GM23338 (cell line): ENCODE measurements around the gene ZNF385B.

ENCODE experiments used
- CREB1 ChIP-seq: fragments of 250-450 bp; sonication (Bioruptor Pico); IDR thresholded peaks from 2 replicates; pipeline ENCODE4 v1.5.0; 2020; ENCODE audit warnings: low read depth, mild to moderate bottlenecking, moderate library complexity
- EZH2 ChIP-seq: fragments of 200-600 bp; sonication (generic); IDR thresholded peaks from one replicate; pipeline ENCODE4 v1.8.0; 2017; ENCODE audit warnings: antibody characterized with exemption, mild to moderate bottlenecking, low read depth; ENCODE audit not compliant: unreplicated experiment
- EZH2phosphoT487 ChIP-seq: fragments of 200-600 bp; sonication (generic); IDR thresholded peaks from one replicate; pipeline ENCODE4 v1.8.1; 2018; ENCODE audit warnings: antibody characterized with exemption; ENCODE audit not compliant: unreplicated experiment
- NANOG ChIP-seq: IDR thresholded peaks from 2 replicates; pipeline ENCODE4 v1.6.1; 2016; ENCODE audit warnings: antibody characterized with exemption, borderline replicate concordance
- POLR2AphosphoS5 ChIP-seq: IDR thresholded peaks from 2 replicates; pipeline ENCODE4 v1.6.1; 2016; ENCODE audit warnings: antibody characterized with exemption, low read depth
- TF ChIP-seq, protein P1 (sequence below), 2 experiments: fragments of 200-600 bp in 1 of 2; sonication (generic) in 1 of 2; conservative IDR thresholded peaks; 2 replicates each; pipeline versions ENCODE4 v1.5.1 to v1.6.1; 2016 to 2017; ENCODE audit warnings: antibody characterized with exemption in 2 of 2, low read depth in 2 of 2, mild to moderate bottlenecking in 2 of 2, moderate library complexity in 1 of 2
- TF ChIP-seq, protein P2 (sequence below): IDR thresholded peaks from 2 replicates; pipeline ENCODE4 v1.6.1; 2016; ENCODE audit warnings: antibody characterized with exemption

DNA sequence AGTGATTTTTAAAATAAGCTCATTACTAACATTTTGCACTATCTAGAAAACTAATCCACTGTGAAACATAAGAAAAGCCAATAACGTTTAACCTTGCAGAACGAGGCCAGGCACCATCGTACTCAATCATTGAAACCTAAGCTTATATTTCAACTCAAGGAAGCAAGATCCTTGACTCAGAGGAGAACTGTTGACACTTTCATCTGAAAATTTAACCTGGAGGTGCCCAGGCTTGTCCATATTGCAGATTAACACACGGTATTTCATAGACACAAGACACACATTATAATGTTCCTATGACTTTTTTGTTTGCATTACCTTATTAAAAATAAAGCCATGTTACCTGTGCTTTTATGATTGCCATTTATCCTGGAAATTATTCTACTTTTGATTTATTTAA is 89.6 kb downstream of the ZNF385B start:
- TF ChIP-seq CREB1 (CRISPR knock-in tag) (no peak), EZH2phosphoT487 (no peak), POLR2AphosphoS5 (no peak), EZH2 (no peak), NANOG (no peak)
- TF ChIP-seq, protein P1, sequence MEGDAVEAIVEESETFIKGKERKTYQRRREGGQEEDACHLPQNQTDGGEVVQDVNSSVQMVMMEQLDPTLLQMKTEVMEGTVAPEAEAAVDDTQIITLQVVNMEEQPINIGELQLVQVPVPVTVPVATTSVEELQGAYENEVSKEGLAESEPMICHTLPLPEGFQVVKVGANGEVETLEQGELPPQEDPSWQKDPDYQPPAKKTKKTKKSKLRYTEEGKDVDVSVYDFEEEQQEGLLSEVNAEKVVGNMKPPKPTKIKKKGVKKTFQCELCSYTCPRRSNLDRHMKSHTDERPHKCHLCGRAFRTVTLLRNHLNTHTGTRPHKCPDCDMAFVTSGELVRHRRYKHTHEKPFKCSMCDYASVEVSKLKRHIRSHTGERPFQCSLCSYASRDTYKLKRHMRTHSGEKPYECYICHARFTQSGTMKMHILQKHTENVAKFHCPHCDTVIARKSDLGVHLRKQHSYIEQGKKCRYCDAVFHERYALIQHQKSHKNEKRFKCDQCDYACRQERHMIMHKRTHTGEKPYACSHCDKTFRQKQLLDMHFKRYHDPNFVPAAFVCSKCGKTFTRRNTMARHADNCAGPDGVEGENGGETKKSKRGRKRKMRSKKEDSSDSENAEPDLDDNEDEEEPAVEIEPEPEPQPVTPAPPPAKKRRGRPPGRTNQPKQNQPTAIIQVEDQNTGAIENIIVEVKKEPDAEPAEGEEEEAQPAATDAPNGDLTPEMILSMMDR (conservative IDR thresholded peaks at IDR 0.05; ENCODE audit: low read depth in 2 of 2) = no peak
- TF ChIP-seq, protein P2, sequence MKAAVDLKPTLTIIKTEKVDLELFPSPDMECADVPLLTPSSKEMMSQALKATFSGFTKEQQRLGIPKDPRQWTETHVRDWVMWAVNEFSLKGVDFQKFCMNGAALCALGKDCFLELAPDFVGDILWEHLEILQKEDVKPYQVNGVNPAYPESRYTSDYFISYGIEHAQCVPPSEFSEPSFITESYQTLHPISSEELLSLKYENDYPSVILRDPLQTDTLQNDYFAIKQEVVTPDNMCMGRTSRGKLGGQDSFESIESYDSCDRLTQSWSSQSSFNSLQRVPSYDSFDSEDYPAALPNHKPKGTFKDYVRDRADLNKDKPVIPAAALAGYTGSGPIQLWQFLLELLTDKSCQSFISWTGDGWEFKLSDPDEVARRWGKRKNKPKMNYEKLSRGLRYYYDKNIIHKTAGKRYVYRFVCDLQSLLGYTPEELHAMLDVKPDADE = no peak
